Measurements from ENCODE around the gene SERPINI1.

The SERPINI1 gene

GRCh38 chr3:167736264-167736787 lies 805 bp downstream of the SERPINI1 start:
- no peak for DNase-seq

- DNase-seq, result no peak
Measured at GRCh38 chr3:167736997-167737396, 1.5 kb downstream of the SERPINI1 start.

- DNase-seq, result no peak
Measured at GRCh38 chr3:167738037-167738436, 2.5 kb downstream of the SERPINI1 start.

- DNase-seq, result no peak
Measured at GRCh38 chr3:167739190-167739810, 3.8 kb downstream of the SERPINI1 start.

DNA sequence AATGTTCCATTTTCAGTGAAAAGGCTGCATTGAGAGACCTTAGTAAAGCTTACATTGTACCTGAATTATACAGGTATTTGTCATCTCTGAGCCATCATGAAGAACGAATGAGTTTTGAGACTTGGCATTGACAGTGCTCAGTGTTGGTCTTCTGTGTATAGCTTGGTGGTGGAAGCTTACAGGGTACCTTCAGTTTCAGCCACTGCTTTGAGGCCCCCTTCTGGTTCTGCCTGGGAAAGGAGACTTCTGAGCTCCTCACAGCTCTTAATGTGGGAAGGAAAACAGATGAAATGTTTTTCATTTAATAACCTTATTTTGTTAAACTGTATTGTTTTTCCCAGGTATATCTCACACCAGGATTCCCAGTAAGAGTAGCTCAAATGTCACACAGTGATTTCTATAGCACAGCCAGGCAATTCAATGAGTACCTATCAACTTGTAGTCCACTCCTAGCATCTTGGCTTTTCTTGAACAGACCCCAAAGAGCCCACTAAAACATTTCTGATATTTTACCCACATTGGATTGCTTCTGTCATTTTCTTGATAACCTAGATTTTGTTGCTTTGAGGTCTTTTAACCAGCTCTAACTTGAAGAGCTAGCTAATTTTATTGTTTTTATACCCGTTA lies 5.6 kb downstream of the SERPINI1 start:
- DNase-seq, result peak; percentile 13

- no peak for DNase-seq
Measured at GRCh38 chr3:167742338-167742737, 6.8 kb downstream of the SERPINI1 start.

GRCh38 chr3:167743799-167744198 lies 8.3 kb downstream of the SERPINI1 start:
- DNase-seq, result no peak

DNA sequence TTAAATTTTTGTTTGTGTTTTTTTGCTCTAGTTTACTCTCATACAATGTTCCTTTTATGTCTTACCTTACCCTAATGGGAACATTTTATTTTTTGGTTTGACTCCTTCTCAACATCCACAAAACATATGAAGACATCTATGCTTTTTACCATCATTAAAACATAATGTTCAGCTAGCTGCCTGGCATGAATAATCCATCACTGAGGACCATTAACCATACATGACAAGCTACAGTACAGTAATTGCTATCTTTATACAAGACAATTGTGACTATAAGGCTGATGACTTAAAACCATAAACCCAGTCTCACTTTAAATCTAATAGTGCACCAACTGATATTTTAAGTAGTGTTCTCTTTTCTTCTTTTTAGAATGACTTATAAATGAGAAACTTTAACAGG lies 13.7 kb downstream of the SERPINI1 start:
- no peak for DNase-seq

DNA sequence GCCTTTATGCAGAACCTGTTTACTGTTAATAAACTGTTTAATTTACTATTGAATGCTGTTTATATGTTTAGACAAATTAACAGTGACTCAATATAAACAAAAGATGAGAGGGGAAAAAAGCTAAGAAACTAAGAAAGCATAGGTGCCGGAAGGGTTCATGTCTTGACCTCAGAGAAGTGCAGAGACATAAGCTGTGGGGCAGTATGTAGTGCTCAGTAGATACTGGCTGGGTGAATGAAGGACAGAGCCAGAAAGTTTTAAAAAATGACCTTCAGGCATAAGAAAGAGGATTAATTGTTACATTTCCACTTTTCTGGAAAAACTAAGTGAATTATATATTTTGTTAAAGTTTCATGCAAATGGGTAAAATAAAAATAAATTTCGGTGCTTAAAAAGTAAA lies 14.2 kb downstream of the SERPINI1 start:
- DNase-seq, result no peak

DNA sequence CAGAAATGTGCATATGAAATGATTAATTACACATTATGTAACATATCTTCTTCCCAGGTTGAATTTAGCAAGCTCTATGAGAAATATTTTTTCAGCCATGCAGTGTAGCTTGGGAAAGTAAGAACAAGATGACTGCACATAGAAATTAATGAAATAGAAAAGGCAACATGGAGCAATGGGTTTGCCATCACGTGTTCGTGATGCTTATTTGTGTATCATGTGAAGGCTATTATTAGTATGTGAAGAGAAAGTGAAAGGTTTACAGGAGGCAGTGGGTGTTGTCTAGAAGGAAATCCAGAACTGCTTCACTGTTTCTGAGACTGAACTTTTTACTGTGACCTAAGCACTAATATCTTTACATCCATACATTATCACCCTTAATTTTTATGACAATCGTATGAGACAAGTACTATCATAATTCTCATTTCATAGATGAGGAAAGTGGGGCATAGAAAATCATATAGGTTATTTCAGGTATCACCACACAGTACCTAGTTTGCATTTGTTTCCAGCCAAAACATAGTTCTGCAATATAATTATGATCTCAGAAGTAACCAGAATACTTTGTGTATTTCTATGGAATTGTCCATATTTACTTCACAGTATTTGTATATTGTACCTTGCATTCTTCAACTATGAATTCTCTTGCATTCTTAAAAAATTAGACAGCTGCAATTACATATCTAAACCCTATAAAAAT lies 14.9 kb downstream of the SERPINI1 start:
- DNase-seq, result no peak

DNA sequence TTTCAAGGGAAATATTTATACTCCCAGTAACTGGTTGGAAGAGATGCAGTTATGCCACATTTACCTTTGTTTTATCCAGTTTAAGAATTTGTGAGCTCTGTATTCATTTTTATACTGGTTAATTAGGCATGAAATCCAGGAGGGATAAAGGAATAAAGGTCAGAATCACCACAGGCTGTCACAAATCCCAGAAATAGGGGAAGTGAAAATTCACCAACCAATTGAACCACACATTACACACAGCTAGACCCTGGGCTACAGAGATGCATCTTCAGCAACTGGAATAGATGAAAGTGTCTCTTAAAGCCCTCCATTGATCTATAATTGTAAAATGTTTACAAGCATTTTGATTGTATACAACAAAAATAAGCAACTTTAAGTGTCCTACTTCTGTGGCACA lies 18.5 kb downstream of the SERPINI1 start:
- DNase-seq, result no peak

- no peak for DNase-seq
Measured at GRCh38 chr3:167761302-167761701, 25.8 kb downstream of the SERPINI1 start.

DNA sequence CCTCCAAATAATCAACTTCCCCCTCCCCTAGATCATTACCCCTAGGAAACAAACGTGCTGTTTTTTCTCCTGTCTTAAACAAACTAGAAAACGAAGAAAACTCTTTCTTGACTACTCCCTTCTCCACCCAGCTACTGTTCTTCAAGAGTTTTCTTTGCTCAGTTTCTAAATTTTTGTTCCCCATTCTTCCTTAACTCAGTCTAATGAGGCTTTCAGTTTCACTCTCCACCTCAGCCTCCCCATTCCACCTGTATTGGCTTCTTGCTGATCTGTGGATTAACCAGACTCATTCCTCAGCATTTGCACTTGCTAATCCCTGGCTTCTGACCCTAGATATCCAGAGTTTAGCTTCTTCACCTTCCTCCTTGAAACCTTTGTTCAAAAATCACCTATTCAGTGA lies 26.8 kb downstream of the SERPINI1 start:
- no peak for DNase-seq

DNA sequence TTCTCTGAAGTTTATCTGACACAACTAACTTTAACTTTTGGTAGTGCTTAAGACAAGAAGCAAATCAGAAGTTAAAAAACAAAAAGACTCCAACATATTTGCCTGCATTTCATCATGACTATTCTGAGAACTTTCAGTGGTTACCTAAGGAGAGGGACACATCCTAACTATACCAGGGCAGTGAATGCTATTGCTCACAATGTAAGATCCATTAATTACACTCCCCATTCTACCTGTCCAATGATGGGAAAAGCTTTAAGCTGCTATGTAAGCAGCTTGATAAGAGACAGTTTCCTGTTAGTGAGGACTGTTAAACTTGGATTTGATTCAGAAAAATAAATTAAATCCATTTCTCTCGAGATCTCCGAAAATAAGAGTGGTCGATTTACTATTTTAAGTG lies 37.5 kb downstream of the SERPINI1 start:
- DNase-seq, result no peak

DNA sequence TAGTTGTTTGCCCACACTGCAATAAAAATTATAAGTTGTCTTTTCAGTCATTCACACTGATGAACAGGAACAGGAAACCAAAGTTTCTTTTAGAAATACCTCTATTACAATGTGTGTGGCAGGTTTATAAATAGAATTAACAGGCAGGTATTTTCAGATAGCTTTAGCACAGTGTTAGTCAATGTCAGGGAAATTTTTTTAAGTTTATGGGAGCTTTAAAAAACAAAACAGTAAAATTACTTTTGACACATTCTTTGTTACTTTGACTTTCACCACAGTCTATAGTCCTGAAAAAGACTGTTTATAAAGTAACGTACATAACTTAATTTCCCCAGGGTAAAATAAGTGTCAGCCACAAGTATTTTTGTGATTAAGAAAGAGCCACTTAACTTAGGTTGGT lies 38.1 kb downstream of the SERPINI1 start:
- DNase-seq, result no peak

DNA sequence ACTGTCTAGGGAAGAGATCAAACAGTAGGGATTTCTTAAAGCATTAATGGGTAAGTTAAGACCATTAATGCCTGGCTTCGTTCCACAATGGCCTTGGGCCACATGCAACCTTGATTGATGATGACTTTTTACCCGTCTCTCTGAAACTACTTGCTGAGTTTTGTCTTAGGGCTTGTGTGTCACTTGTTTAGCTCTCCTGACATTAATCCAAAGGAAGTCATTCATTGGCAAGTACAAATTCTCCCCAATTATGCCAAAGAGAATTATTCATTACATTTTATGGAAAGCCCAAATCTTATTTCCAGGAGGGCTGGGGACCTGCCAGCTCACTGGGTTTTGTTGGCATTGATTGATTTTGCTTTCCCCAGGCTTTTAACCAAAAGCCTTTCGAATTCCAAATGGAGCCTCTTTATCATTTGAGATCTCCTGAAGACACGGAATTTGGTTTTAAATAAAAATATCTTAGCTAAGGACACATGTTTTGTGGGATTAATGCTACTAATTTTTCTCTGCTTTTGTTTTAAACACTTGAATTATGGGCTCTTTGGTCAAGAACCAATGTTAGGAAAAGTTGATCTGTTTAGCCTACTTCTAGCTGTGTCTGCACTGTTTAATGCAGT lies 40.7 kb downstream of the SERPINI1 start:
- no peak for DNase-seq

- no peak for DNase-seq
Measured at GRCh38 chr3:167777356-167777755, 41.8 kb downstream of the SERPINI1 start.

- DNase-seq, result no peak
Measured at GRCh38 chr3:167780214-167780883, 44.8 kb downstream of the SERPINI1 start.

DNA sequence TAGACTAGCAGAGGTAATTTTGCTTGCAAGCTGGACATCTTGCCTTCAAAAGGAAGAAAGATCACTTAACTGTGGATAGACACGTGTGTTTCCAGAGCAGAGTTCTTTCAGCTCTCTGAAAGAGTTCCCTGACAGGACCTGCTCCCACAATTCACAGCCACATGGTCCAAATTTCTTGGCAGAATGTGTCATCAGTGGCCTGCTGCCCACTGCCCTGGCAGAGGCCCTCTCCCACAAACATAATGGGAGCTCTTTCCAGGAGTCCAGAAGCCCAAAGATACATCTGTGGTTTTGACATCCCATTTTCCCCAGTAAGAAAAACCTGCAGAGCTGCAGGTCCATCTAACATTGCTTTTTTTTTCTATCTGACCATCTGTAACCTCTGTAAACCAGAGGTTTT lies 48.3 kb downstream of the SERPINI1 start:
- DNase-seq, result no peak

- DNase-seq, result no peak
Measured at GRCh38 chr3:167785790-167786189, 50.3 kb downstream of the SERPINI1 start.

DNA sequence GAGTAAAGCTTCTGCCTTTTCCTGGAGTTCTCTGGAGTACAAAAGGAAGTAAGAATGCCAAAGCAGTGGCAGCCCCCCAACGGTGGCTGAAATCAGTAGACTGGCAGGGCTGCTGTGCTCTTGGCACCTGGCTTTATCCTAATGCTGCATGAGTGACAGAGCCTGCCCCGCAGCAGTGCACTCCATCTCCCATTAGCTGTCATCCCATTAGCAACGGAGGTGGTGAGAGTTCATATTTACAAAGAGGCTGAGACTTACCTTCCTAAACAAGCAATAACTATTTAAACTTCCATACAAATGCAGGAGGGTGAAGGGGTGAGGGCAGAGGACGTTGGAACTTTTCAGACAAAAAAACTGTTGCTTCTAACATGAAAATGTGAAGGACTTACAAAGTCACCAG lies 51.9 kb downstream of the SERPINI1 start:
- DNase-seq, result no peak

DNA sequence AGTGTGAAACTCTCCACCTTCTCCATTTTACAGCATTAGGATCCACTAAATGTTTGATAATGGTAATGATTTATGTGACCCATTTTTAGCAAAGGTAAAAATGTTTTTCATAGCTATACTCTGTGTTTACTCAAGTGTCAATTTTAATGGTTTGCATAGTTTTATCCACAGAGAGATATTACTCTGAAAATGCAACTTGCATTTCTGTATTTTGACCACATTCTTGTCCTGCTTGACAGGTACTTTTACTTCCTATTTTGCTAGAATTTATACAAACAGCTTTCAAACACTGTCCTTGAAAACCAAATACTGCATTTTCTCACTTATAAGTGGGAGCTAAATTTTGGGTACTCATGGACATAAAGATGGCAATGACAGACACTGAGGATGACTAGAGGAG lies 62.9 kb downstream of the SERPINI1 start:
- DNase-seq, result no peak

GRCh38 chr3:167808910-167809309 lies 73.4 kb downstream of the SERPINI1 start:
- DNase-seq, result no peak
